CD1c-positive myeloid dendritic cell (primary cell): ENCODE results near the gene UBXN2A.
"Not testable (repeated sequence)": the region's sequence is repeated elsewhere in the genome, so short reads cannot be mapped to it uniquely, and the experiment has no call there.

Experiments
- DNase-seq: peaks from one replicate; pipeline ENCODE4 v3.0.0-alpha.2; 2016; ENCODE audit errors: extremely low spot score

Gene UBXN2A

DNA sequence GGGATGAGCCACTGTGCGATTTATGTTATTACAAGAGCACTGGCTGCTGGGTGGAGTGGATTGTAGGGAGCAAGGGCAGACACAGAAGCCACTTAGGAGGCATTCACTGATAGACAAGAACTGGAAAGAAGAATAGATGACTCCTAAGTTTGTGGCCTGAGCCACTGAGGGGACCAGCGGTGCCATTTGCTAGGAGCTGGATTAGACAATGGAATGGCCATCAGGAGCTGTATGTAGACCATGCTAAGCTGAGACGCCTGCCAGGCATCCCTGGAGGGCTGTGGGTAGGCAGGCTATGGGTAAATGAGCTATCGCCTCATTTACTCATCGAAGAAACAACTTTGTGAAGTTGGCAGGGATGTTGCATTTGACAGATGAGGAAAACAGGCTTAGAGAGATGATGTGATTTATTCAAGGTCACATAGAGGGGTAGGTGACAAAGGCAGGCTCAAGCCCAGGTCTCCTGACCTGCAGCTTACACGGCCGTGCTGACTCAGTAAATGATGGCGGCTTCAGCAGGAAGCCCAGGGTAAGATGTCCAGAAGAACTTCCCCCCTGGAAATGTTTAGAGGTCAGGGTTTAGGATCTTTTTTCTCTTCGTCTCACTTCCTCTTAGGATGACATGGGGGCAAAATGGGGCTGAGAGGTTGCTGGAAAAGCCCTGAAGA lies 72.4 kb downstream of the UBXN2A start:
- DNase-seq = no peak

DNA sequence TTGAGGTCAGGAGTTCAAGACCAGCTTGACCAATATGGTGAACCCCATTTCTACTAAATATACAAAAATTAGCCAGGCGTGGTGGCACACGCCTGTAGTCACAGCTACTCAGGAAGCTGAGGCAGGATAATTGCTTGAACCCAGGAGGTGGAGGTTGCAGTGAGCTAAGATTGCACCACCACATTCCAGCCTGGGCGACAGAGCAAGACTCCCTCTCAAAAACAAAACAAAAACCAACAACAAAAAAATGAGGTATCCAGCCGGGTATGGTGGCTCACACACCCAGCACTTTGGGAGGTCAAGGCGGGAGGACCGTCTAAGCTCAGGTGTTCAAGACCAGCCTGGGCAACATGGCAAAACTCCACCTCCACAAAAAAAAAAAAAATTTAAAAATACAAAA lies 74.6 kb downstream of the UBXN2A start:
- DNase-seq = not testable (repeated sequence)

- DNase-seq = no peak
These were observed 75.5 kb downstream of the UBXN2A start for GRCh38 chr2:24015562-24016375.

DNA sequence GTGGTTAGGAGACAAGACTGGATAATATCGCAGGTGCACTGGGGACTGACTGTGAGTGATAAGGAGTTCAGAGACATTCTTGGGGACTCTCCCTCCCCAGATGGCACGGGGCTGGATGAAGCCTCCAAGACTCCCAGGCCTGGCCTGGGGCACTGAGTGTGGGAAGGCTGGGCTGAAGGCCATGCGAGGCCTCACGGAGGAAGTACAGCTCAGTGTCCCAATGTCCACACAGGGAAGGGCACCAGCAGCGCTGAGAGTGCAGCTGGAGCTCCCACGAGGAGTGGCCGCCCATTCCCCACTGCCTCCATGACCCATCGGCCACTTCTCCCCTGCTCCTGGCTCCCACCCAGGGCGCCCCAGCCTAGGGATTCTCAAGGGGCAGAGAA lies 76.1 kb downstream of the UBXN2A start:
- DNase-seq = no peak

- DNase-seq = no peak
These were observed 76.8 kb downstream of the UBXN2A start for GRCh38 chr2:24016853-24017703.

DNA sequence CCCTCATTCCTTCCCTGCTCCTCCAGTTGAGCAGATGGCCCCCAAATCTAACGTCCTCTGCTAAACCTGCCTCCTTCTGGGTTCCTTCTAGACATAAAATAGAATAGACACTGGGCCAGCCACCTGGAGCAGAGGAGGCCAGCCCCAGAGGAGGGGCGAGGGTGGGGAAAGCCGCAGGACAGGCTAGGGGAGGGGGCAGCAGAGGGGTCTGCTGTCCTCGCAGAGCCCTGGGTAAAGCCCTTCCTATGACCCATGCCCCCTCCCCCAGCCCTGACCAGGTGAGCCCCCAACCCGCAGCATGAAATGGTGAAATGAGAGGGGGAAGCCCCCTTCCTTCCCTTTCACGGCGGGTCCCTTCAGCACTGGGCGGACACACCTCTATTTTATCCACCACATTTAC lies 77.4 kb downstream of the UBXN2A start:
- no peak for DNase-seq

DNA sequence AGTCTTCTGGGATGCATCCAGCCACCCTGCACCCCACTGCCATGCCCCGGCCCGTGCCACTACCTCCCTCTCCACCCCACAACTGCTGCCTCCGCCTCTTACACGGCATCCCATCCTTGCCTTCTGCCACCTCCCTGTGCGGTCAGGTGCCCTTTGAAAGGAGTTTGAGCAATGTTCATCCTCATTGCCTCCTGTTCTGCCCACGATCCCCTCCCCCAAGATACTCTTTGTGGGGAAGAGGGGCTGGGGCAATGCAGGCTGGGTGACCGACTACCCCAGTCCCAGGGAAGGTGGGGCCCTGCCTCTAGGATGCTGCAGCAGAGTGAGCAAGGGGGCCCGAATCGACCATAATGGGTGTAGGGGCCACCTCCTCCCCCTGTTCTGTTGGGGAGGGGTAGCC lies 78.0 kb downstream of the UBXN2A start:
- DNase-seq = no peak

DNA sequence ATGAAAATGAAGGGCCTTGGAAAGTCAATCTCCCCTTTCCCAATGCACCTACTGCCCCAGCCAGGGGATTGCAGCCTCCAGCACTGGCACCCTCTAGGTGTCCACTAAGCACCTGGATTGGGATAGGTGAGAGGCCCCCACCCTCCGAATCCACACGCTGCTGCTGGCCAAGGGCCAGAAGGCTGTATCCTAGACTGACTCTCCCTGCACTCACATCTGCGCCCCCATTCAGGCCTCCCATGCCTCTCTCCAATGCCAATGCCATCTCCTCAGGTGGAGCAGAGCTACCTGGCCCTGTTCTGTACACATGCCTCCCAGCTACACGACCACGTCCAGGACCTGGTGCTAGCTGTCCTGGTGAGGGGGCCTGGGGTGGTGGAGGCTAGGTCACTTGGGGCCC lies 79.5 kb downstream of the UBXN2A start:
- DNase-seq = no peak

DNA sequence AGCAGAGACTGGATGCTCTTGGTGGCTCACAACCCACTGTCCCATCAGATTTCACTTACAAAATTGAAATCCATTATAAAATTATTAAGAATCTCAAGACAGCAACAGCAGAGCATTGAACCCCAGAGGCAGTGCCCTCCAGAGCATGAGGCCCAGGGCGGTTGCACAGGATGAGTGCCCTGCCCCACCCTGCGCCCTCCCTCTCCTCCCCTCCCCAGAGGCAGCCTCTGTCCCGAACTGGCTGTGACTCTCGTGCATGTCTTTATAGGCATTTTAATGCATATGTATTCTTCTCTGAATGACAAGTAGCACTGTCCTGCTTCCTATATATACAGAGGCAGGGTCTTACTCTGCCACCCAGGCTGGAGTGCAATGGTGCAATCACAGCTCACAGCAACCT lies 80.0 kb downstream of the UBXN2A start:
- no peak for DNase-seq

DNA sequence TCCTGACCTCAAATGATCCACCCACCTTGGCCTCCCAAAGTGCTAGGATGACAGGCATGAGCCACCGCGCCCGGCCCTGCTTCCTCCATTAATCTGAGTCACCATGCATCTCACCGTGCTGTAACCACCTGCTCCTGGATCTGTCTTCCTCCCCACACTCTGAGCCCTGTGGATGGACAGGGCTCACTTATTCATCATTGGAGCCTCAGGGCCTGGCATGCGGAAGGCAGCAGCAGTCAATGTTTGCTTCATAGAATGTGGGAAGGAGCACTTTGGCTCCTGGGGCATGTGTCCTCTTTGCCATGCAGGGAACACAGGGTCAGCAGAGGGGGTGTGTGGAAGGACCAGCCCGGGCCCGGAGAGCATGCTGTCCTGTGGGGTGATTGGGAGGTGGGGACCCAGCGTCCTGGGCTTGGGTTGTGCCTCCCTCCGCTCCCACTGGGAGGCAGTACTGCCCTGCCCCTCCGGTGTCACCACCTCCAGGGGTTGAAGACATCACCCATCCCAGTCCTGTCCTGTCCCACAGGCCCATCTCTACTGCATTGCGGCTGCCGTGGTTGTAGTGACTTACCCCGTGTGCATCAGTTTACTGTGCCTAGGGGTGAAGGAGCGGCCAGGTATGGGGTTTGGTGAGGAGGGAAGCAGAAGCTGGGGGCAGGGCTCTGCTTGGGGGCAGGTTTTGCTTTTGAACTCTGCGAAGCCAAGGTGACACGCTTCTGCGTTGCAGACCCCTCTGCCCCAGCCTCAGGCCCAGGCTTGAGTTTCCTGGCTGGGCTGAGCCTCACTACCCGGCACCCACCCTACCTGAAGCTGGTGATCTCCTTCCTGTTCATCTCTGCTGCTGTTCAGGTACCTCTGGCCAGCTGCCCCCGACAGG lies 81.1 kb downstream of the UBXN2A start:
- no peak for DNase-seq

- DNase-seq = no peak
These were observed 82.2 kb downstream of the UBXN2A start for GRCh38 chr2:24022324-24022974.

DNA sequence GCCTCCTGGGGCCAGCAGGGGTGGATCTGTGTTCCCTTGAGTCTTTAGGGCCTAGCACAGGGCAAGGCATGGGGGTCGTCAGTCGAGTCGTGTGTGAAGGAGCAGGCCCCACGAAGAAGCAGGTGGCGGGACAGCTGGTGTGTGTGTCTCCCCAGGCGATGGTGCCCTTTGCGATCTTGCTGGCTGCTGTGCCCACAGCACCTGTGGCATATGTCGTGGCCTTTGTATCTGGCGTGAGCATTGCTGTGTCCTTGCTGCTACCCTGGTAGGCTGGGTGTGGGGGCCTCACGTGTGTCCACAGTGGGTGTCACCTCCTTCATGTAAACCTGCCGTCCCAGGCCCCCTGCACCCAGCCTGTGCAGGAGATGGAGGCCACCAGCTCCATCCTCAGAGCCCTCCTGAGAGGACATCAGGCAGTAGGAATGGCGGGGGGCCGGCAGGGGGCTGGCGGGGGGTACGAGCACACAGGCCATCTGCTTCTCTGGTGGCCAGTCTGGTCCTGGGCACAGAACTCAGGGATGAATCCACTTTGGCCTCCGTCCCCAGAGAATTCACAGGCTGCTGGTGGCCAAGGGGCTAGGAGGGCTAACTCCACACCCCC lies 82.8 kb downstream of the UBXN2A start:
- DNase-seq = no peak

- no peak for DNase-seq
These were observed 83.8 kb downstream of the UBXN2A start for GRCh38 chr2:24024018-24024417.

DNA sequence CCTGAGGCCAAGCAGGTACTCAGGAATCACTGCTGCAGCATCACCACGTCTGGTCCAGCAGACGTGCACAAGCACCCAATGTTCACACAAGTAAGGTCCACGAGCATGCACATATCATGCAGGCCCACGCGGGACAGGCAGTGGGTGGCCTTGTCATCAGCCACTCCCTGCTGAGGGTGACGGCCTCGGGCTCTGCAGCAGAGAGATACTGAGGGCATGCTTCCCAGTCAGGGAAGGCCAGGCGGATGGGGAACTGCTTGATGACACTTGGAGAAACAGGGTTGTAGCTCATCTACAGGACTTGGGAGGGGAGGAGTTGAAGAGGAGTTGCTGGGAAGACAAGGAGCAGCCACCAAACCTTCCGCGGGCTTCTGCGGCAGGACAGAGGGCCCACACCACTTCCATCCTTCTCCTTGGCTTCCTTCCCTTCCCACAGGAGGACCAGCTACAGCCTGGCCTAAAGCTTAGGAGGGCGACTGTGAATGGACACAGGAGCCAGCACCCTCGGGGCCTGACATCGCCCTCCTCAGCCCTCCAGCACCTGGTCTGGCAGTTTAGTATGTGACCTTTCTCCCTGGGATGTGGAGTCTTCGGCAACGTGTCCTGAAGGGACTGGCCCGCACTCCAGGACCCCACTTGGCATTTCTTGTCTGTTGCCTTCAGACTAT lies 84.9 kb downstream of the UBXN2A start:
- no peak for DNase-seq

GRCh38 chr2:24026233-24026632 lies 86.0 kb downstream of the UBXN2A start:
- no peak for DNase-seq

DNA sequence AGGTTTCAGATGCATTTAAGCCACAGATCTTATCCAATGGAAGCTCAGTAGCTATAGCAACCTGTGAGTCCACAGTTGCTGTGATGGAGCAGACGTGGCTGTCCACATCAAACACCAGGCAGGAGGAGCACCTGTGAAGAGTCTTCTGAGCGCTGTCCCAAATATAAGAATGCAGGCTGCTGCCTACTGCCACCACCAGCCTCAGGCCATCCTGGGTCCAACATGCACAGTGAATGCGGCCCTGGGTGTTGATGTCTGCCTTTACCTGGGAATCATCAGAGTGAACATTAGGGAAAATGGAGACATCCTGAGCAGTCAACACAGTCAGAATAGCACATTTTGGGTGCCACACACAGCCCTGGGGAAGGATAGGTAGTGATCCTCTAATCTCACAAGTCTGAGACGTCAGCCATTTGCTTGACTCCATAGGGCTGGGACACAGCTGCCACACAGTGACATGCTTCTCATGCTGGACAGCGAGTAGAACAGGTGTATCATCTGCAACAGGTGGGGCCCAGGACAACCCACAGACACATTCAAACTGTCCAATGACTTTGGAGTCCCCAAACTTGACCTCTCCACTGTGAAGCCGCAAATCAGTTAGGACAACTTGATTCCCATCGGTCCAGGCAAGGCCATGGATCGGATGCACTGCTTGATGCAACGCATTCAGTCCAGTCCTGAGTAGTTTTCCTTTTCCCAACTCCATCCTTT lies 98.7 kb downstream of the UBXN2A start:
- DNase-seq = no peak

DNA sequence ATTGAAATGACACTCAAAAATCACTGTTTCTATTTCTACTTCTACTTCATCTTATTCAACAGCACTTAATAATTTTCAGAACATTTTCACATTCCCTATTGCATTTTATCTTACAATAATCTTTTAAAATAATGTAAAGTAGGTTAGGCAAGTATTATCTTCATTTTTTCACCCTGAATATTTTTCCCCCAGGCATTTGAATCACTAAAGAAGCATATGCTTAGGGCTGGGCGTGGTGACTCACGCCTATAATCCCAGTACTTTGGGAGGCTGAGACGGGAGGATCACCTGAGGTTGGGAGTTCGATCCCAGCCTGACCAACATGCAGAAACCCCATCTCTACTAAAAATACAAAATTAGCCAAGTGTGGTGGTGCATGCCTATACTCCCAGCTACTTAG lies 100.2 kb downstream of the UBXN2A start:
- no peak for DNase-seq

GRCh38 chr2:24043133-24043532 lies 102.9 kb downstream of the UBXN2A start:
- DNase-seq = not testable (repeated sequence)
